Measurements from ENCODE around the gene ACOXL. TPM values are rescaled to one million over a fixed set of nuclear protein-coding genes. Genes with fewer than 3 reads are reported as not detected.

Gene ACOXL
- total RNA-seq, 1 donor = not detected

DNA sequence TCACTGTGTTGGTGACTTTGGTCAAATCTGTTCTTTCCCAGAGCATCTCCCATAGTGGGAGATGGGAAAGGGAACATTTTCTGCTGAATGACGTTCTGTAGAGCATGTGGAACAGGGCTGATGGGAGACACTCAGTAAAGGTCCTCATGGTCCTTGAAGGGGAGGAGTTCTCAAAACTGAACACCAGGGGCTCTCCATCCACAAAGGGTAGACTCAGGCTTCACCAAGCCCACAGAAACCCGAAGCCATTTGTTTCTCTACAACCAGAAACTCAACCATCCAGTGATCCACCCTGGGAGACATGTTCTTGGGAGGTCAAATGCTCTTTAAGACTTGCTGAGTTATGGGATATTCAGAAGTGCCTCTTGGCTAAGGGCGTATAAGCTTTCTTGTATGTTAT is 131.8 kb downstream of the ACOXL start:
- no peak overlapping the region for H3K27ac ChIP-seq (ENCODE audit: low read depth, low read length)
- TF ChIP-seq, protein P1, sequence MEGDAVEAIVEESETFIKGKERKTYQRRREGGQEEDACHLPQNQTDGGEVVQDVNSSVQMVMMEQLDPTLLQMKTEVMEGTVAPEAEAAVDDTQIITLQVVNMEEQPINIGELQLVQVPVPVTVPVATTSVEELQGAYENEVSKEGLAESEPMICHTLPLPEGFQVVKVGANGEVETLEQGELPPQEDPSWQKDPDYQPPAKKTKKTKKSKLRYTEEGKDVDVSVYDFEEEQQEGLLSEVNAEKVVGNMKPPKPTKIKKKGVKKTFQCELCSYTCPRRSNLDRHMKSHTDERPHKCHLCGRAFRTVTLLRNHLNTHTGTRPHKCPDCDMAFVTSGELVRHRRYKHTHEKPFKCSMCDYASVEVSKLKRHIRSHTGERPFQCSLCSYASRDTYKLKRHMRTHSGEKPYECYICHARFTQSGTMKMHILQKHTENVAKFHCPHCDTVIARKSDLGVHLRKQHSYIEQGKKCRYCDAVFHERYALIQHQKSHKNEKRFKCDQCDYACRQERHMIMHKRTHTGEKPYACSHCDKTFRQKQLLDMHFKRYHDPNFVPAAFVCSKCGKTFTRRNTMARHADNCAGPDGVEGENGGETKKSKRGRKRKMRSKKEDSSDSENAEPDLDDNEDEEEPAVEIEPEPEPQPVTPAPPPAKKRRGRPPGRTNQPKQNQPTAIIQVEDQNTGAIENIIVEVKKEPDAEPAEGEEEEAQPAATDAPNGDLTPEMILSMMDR (IDR thresholded peaks at IDR 0.05; ENCODE audit: extremely low read depth, low read depth, low read length) = no peak
- no peaks in the 10 kb centered on the region for H4K20me1 ChIP-seq (ENCODE audit: insufficient read depth, low read length)
- no peaks in the 10 kb centered on the region for H3K9me3 ChIP-seq (ENCODE audit: low read depth, low read length)
- H3K36me3 ChIP-seq (ENCODE audit: insufficient read depth, low read length) = no peaks in the 10 kb centered on the region
- H3K4me2 ChIP-seq (ENCODE audit: insufficient read depth, low read length) = no peak overlapping the region
- no peak for DNase-seq (ENCODE audit: insufficient read length, low spot score, missing footprints)
- no peak overlapping the region for H2AFZ ChIP-seq (ENCODE audit: low read length)
- H3K4me3 ChIP-seq (ENCODE audit: insufficient read depth, low read length) = no peak overlapping the region
- H3K79me2 ChIP-seq (ENCODE audit: insufficient read depth, low read length) = no peaks in the 10 kb centered on the region
- peaks cover 42% of the 10 kb centered on the region for H3K27me3 ChIP-seq (ENCODE audit: insufficient read depth, low read length)
- H3K4me1 ChIP-seq (ENCODE audit: insufficient read depth, low read length) = no peaks in the 10 kb centered on the region

DNA sequence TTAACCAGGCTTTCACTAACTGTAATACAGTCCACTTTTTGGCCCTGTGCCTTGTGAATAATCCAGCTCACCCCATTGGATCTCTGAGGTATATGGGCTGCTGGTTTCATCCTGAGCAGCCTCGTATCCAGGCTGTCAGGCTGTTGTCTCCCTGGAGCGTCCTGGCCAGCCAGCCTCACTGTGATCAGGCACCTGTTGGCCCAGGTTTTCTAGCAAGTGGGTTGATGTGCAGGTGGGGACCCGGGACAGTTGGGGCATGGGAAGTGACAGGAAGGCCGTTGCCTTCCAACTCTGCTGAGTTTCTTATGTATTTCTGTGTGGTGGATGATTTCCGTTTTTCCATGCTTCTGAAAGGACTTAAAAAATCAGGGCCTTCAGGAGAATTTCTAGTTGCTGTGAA is 132.4 kb downstream of the ACOXL start:
- TF ChIP-seq, protein P1 (IDR thresholded peaks at IDR 0.05; ENCODE audit: extremely low read depth, low read depth, low read length) = no peak
- Histone ChIP-seq H3K79me2 (ENCODE audit: insufficient read depth, low read length) (no peaks in the 10 kb centered on the region), H2AFZ (ENCODE audit: low read length) (no peak overlapping the region), H3K4me2 (ENCODE audit: insufficient read depth, low read length) (no peak overlapping the region), H3K9me3 (ENCODE audit: low read depth, low read length) (no peaks in the 10 kb centered on the region), H3K4me1 (ENCODE audit: insufficient read depth, low read length) (no peaks in the 10 kb centered on the region), H3K27me3 (ENCODE audit: insufficient read depth, low read length) (peaks cover 37% of the 10 kb centered on the region), H3K36me3 (ENCODE audit: insufficient read depth, low read length) (no peaks in the 10 kb centered on the region), H3K27ac (ENCODE audit: low read depth, low read length) (no peak overlapping the region), H3K4me3 (ENCODE audit: insufficient read depth, low read length) (no peak overlapping the region), H4K20me1 (ENCODE audit: insufficient read depth, low read length) (no peaks in the 10 kb centered on the region)
- no peak for DNase-seq (ENCODE audit: insufficient read length, low spot score, missing footprints)

DNA sequence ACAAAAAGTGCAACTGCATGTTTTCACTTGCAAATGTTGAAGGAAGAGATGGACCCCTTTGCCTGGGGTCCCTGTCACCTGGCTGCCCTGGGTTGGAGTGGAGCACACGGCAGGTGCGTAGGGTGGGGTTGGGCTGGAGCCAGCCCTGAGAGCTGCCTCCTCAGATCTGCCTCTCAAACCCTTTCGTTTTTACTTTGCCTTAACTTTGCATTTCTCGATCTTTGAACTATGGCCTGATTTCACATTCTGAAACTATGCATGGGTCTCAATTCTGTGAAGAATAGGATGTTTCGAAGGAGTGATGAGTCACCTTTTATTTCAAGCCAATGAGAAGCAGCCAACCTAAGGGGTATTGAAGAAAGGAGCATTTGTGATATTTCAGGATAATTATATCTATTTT is 132.8 kb downstream of the ACOXL start:
- Histone ChIP-seq H4K20me1 (ENCODE audit: insufficient read depth, low read length) (no peaks in the 10 kb centered on the region), H3K27ac (ENCODE audit: low read depth, low read length) (no peak overlapping the region), H3K79me2 (ENCODE audit: insufficient read depth, low read length) (no peaks in the 10 kb centered on the region), H3K9me3 (ENCODE audit: low read depth, low read length) (no peaks in the 10 kb centered on the region), H3K36me3 (ENCODE audit: insufficient read depth, low read length) (no peaks in the 10 kb centered on the region), H3K4me2 (ENCODE audit: insufficient read depth, low read length) (peak overlapping the region; percentile 4), H2AFZ (ENCODE audit: low read length) (no peak overlapping the region), H3K4me1 (ENCODE audit: insufficient read depth, low read length) (no peaks in the 10 kb centered on the region), H3K27me3 (ENCODE audit: insufficient read depth, low read length) (peaks cover 34% of the 10 kb centered on the region), H3K4me3 (ENCODE audit: insufficient read depth, low read length) (no peak overlapping the region)
- TF ChIP-seq, protein P1 (IDR thresholded peaks at IDR 0.05; ENCODE audit: extremely low read depth, low read depth, low read length) = no peak
- no peak for DNase-seq (ENCODE audit: insufficient read length, low spot score, missing footprints)

DNA sequence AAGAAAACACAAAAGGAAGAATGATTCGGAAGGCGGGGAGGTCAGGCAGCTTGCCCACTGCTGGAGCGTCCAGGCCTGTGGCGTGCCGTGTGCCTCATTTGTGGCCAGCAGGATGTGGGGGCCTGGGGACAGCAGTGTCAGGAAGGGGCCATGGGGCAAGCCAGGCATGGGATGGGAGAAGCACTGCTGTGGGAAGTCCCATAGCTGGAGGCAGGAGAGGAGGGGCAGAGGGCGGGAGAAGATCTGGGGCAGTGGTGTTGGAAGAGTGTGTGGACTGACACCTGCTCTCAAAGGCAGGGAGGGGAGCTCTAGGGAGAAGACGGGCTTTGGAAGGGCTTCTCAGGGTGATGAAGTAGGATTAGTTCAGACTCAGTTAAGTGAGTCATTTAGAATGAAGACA is 133.7 kb downstream of the ACOXL start:
- H3K9me3 ChIP-seq (ENCODE audit: low read depth, low read length) = no peaks in the 10 kb centered on the region
- no peak overlapping the region for H3K4me2 ChIP-seq (ENCODE audit: insufficient read depth, low read length)
- H4K20me1 ChIP-seq (ENCODE audit: insufficient read depth, low read length) = no peaks in the 10 kb centered on the region
- TF ChIP-seq, protein P1 (IDR thresholded peaks at IDR 0.05; ENCODE audit: extremely low read depth, low read depth, low read length) = no peak
- no peaks in the 10 kb centered on the region for H3K79me2 ChIP-seq (ENCODE audit: insufficient read depth, low read length)
- no peaks in the 10 kb centered on the region for H3K36me3 ChIP-seq (ENCODE audit: insufficient read depth, low read length)
- H3K4me1 ChIP-seq (ENCODE audit: insufficient read depth, low read length) = no peaks in the 10 kb centered on the region
- no peak overlapping the region for H2AFZ ChIP-seq (ENCODE audit: low read length)
- peaks cover 30% of the 10 kb centered on the region for H3K27me3 ChIP-seq (ENCODE audit: insufficient read depth, low read length)
- no peak overlapping the region for H3K4me3 ChIP-seq (ENCODE audit: insufficient read depth, low read length)
- no peak for DNase-seq (ENCODE audit: insufficient read length, low spot score, missing footprints)
- no peak overlapping the region for H3K27ac ChIP-seq (ENCODE audit: low read depth, low read length)
